Lung (tissue), 12 donors: ENCODE results near the gene LAPTM4A. TPM values are rescaled to one million over a fixed set of nuclear protein-coding genes. Genes with fewer than 3 reads are reported as not detected.

Experiments used
- ATAC-seq: fragments of 200-7000 bp; cut with Tn5 transposase; one replicate; pipeline ENCODE4 v1.9.1; 2020; ENCODE audit warnings: moderate number of reproducible peaks; ENCODE audit not compliant: insufficient read depth, low FRiP score
- DNase-seq, 3 donors: peaks; one replicate each; pipeline ENCODE4 v3.0.0-alpha.2; 2013 to 2017
- H3K27ac ChIP-seq, 2 donors: one replicate each; pipeline ENCODE4 v1.5.1; 2013; ENCODE audit warnings: mild to moderate bottlenecking in 2 of 2, moderate library complexity in 2 of 2, control low read depth in 1 of 2, inconsistent platforms in 1 of 2, low read depth in 1 of 2, low read length in 1 of 2
- H3K27me3 ChIP-seq, 3 donors: one replicate each; pipeline ENCODE4 v1.5.1; 2013; ENCODE audit warnings: low read length in 2 of 3; ENCODE audit not compliant: control insufficient read depth in 3 of 3, insufficient read depth in 3 of 3
- H3K36me3 ChIP-seq, 4 donors: one replicate each; pipeline ENCODE4 v1.5.1; 2013; ENCODE audit warnings: low read length in 4 of 4, mild to moderate bottlenecking in 1 of 4, moderate library complexity in 1 of 4; ENCODE audit not compliant: control insufficient read depth in 4 of 4, insufficient read depth in 4 of 4
- H3K4me1 ChIP-seq, 5 donors: one replicate each; pipeline ENCODE4 v1.5.1; 2013; ENCODE audit warnings: low read length in 5 of 5, mild to moderate bottlenecking in 2 of 5, moderate library complexity in 1 of 5; ENCODE audit not compliant: control insufficient read depth in 5 of 5, insufficient read depth in 5 of 5
- H3K4me3 ChIP-seq: one replicate; pipeline ENCODE4 v1.5.1; 2013; ENCODE audit warnings: mild to moderate bottlenecking, control low read depth, moderate library complexity
- H3K9ac ChIP-seq, 2 donors: one replicate each; pipeline ENCODE4 v1.5.1; 2013; ENCODE audit warnings: low read length in 2 of 2, control low read depth in 1 of 2; ENCODE audit not compliant: insufficient read depth in 1 of 2
- H3K9me3 ChIP-seq, 4 donors: one replicate each; pipeline ENCODE4 v1.5.1; 2013; ENCODE audit warnings: low read length in 3 of 4, mild to moderate bottlenecking in 1 of 4, moderate library complexity in 1 of 4; ENCODE audit not compliant: control insufficient read depth in 4 of 4, insufficient read depth in 3 of 4
- CTCF ChIP-seq: IDR thresholded peaks from 2 replicates; pipeline ENCODE4 v1.5.1; 2012; ENCODE audit warnings: mild to moderate bottlenecking; ENCODE audit errors: control extremely low read depth, extremely low read depth
- WGBS, 2 donors: extraction: QIAGEN DNeasy Blood & Tissue Kit; methylation state at CpG; one replicate each; pipeline ENCODE4 v1.1.7; 2013; 5-methylcytosine and 5-hydroxymethylcytosine counted together
- polyA plus RNA-seq, 2 donors: library from polyadenylated mRNA; stranded (reverse); fragments of 200-250 nt; gene quantifications; one replicate each; pipeline ENCODE4 v1.2.1, GENCODE V29; 2013
- total RNA-seq, 2 donors: library from RNA; depleted of rRNA in 1 of 2; stranded (reverse); fragments of >200 nt in 1 of 2; gene quantifications; one replicate each; pipeline ENCODE4 v1.2.1, GENCODE V29; 2014 to 2021
- donor health status: control.
- donor health status: control.
- donor health status: Bipolar disorder and iron deficiency.
- donor health status: healthy.
- donor health status: DM: yes; HTN: yes; CAD: no.

LAPTM4A gene
- total and polyA plus RNA-seq, 4 donors, result 155 to 236 (median 204) TPM

- Histone ChIP-seq H3K9me3 (no peaks in the 10 kb centered on the region), H3K4me1 (peaks cover 0 to 13% (median 5%) of the 10 kb centered on the region in 5 donors), H3K27me3 (no peaks in the 10 kb centered on the region), H3K27ac (no peak overlapping the region), H3K9ac (no peak overlapping the region), H3K4me3 (no peak overlapping the region), H3K36me3 (no peaks in the 10 kb centered on the region)
- WGBS, 2 donors, result 86 to 94% methylated on average over 3 of the region's 3 CpGs
- TF ChIP-seq CTCF, result no peak
- DNase-seq (no peak), ATAC-seq (no peak)
These were observed 10.0 kb upstream of the LAPTM4A start for GRCh38 chr2:20061476-20061875.

- no peaks in the 10 kb centered on the region for H3K9me3 ChIP-seq
- H3K27ac ChIP-seq, result no peak overlapping the region
- H3K4me3 ChIP-seq, result no peak overlapping the region
- peaks cover 0 to 8% (median 2%) of the 10 kb centered on the region in 5 donors for H3K4me1 ChIP-seq
- ATAC-seq, result no peak
- WGBS, 2 donors, result 91 to 99% methylated on average over 1 of the region's 1 CpG
- TF ChIP-seq CTCF, result no peak
- no peaks in the 10 kb centered on the region for H3K27me3 ChIP-seq
- H3K9ac ChIP-seq, result no peak overlapping the region
- no peaks in the 10 kb centered on the region for H3K36me3 ChIP-seq
- DNase-seq, result no peak
These were observed 8.7 kb upstream of the LAPTM4A start for GRCh38 chr2:20060106-20060505.

- no peak overlapping the region for H3K9ac ChIP-seq
- H3K4me3 ChIP-seq, result no peak overlapping the region
- no peaks in the 10 kb centered on the region for H3K36me3 ChIP-seq
- H3K4me1 ChIP-seq, result peaks cover 0 to 7% (median 4%) of the 10 kb centered on the region in 5 donors
- 89 to 91% methylated on average over 1 of the region's 1 CpG for WGBS, 2 donors
- no peak overlapping the region for H3K27ac ChIP-seq
- H3K9me3 ChIP-seq, result no peaks in the 10 kb centered on the region
- H3K27me3 ChIP-seq, result no peaks in the 10 kb centered on the region
- TF ChIP-seq CTCF, result no peak
- DNase-seq, result no peak
- ATAC-seq, result no peak
These were observed 5.8 kb upstream of the LAPTM4A start for GRCh38 chr2:20057268-20057667.

- peaks cover 0 to 11% (median 0%) of the 10 kb centered on the region in 4 donors for H3K36me3 ChIP-seq
- no peak overlapping the region for H3K4me3 ChIP-seq
- no peak overlapping the region for H3K27ac ChIP-seq
- no peak overlapping the region for H3K9ac ChIP-seq
- no peaks in the 10 kb centered on the region for H3K27me3 ChIP-seq
- ATAC-seq (no peak), DNase-seq (no peak)
- no peaks in the 10 kb centered on the region for H3K9me3 ChIP-seq
- WGBS, 2 donors, result 90 to 92% methylated on average over 3 of the region's 3 CpGs
- TF ChIP-seq CTCF, result no peak
- H3K4me1 ChIP-seq, result peaks cover 0 to 10% (median 4%) of the 10 kb centered on the region in 5 donors
These were observed 3.5 kb upstream of the LAPTM4A start for GRCh38 chr2:20054931-20055330.
